Measurements from ENCODE around the gene MAPK4.

GRCh38 chr18:50558157-50558556 is 1.7 kb upstream of the MAPK4 start:
- TF ChIP-seq POLR2AphosphoS5 (IDR thresholded peaks at IDR 0.05; ENCODE audit: borderline replicate concordance, low read depth, low read length) (no peak), EZH2 (IDR thresholded peaks at IDR 0.05) (no peak), FOXP2 (optimal IDR thresholded peaks at IDR 0.05; ENCODE audit: control extremely low read depth, extremely low read length, insufficient read depth) (no peak)

Measured in SK-N-MC (cell line).